ENCODE measurements around the gene OR4D2.

OR4D2 gene

GRCh38 chr17:58210922-58211321 lies 44.1 kb downstream of the OR4D2 start:
- DNase-seq (ENCODE audit: low spot score): no peak

- DNase-seq (ENCODE audit: low spot score): peak; percentile 56
Measured at GRCh38 chr17:58215685-58216084, 48.9 kb downstream of the OR4D2 start.

- no peak for DNase-seq (ENCODE audit: low spot score)
Measured at GRCh38 chr17:58217766-58218165, 51.0 kb downstream of the OR4D2 start.

- DNase-seq (ENCODE audit: low spot score): peak; percentile 93
Measured at GRCh38 chr17:58219007-58219788, 52.4 kb downstream of the OR4D2 start, which contains the start of gene MKS1. Gene MKS1 (minus strand): TSS chr17:58219255. CDS start chr17:58219230, 25 bp downstream.

GRCh38 chr17:58219789-58220183 lies 53.0 kb downstream of the OR4D2 start:
- peak; percentile 9 for DNase-seq (ENCODE audit: low spot score)

Data from RKO (cell line).